Astrocyte (in vitro differentiated cells and primary cell): ENCODE measurements around the gene PHKA1.

Experiments
- EZH2 ChIP-seq: IDR thresholded peaks from 2 replicates; pipeline ENCODE4 v1.6.1; 2012; ENCODE audit warnings: mild to moderate bottlenecking, low read length, inconsistent platforms; ENCODE audit not compliant: insufficient read depth
- TF ChIP-seq, protein P1 (sequence below): IDR thresholded peaks from 2 replicates; pipeline ENCODE4 v1.5.1; 2011; ENCODE audit warnings: low read depth, mild to moderate bottlenecking, inconsistent platforms, low read length, moderate library complexity; ENCODE audit not compliant: insufficient read depth

DNA sequence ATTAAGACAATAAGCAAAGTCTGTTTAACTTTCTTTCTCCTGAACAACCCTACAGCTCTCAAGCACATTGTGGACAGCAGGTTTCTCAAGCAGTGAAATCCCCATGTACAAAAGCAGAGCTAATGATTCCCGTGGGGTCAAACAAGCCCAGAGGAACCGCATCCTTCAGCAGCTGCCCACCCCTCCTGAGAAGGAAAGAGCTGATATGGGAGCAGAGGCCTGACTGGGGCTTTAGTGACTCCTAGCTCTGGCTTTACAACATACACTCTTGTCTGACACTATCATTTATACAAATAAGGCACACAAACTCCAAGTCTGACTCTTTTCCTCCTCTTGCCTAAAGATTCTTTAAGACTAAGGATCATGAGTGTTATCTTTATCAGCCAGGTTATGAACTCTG is 174.3 kb downstream of the PHKA1 start:
- TF ChIP-seq, protein P1, sequence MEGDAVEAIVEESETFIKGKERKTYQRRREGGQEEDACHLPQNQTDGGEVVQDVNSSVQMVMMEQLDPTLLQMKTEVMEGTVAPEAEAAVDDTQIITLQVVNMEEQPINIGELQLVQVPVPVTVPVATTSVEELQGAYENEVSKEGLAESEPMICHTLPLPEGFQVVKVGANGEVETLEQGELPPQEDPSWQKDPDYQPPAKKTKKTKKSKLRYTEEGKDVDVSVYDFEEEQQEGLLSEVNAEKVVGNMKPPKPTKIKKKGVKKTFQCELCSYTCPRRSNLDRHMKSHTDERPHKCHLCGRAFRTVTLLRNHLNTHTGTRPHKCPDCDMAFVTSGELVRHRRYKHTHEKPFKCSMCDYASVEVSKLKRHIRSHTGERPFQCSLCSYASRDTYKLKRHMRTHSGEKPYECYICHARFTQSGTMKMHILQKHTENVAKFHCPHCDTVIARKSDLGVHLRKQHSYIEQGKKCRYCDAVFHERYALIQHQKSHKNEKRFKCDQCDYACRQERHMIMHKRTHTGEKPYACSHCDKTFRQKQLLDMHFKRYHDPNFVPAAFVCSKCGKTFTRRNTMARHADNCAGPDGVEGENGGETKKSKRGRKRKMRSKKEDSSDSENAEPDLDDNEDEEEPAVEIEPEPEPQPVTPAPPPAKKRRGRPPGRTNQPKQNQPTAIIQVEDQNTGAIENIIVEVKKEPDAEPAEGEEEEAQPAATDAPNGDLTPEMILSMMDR = no peak
- no peak for TF ChIP-seq EZH2
